ENCODE measurements around the gene ZNF652.
"Not testable (repeated sequence)": the region's sequence is repeated elsewhere in the genome, so short reads cannot be mapped to it uniquely, and the experiment has no call there.

Gene ZNF652

GRCh38 chr17:49386373-49386772, 24.3 kb upstream of the ZNF652 start:
- DNase-seq (ENCODE audit: low read depth) = no peak

GRCh38 chr17:49384951-49385350, 22.9 kb upstream of the ZNF652 start:
- DNase-seq (ENCODE audit: low read depth) = no peak

GRCh38 chr17:49383060-49383459, 21.0 kb upstream of the ZNF652 start:
- DNase-seq (ENCODE audit: low read depth) = no peak

- no peak for DNase-seq (ENCODE audit: low read depth)
These were observed 20.5 kb upstream of the ZNF652 start for GRCh38 chr17:49382556-49382955.

GRCh38 chr17:49381793-49382192, 19.7 kb upstream of the ZNF652 start:
- DNase-seq (ENCODE audit: low read depth) = no peak

- DNase-seq (ENCODE audit: low read depth) = no peak
These were observed 19.0 kb upstream of the ZNF652 start for GRCh38 chr17:49381033-49381432.

GRCh38 chr17:49379926-49380325, 17.9 kb upstream of the ZNF652 start:
- no peak for DNase-seq (ENCODE audit: low read depth)

- DNase-seq (ENCODE audit: low read depth) = no peak
These were observed 16.3 kb upstream of the ZNF652 start for GRCh38 chr17:49378311-49378710.

- DNase-seq (ENCODE audit: low read depth) = no peak
These were observed 13.5 kb upstream of the ZNF652 start for GRCh38 chr17:49375544-49375943.

GRCh38 chr17:49373115-49373514, 11.1 kb upstream of the ZNF652 start:
- DNase-seq (ENCODE audit: low read depth) = no peak

GRCh38 chr17:49372425-49372824, 10.4 kb upstream of the ZNF652 start:
- DNase-seq (ENCODE audit: low read depth) = no peak

- DNase-seq (ENCODE audit: low read depth) = no peak
These were observed 9.2 kb upstream of the ZNF652 start for GRCh38 chr17:49370971-49371834.

- DNase-seq (ENCODE audit: low read depth) = no peak
These were observed 7.7 kb upstream of the ZNF652 start for GRCh38 chr17:49369760-49370159.

- no peak for DNase-seq (ENCODE audit: low read depth)
These were observed 7.0 kb upstream of the ZNF652 start for GRCh38 chr17:49369089-49369488.

GRCh38 chr17:49365667-49366066, 3.6 kb upstream of the ZNF652 start:
- DNase-seq (ENCODE audit: low read depth) = no peak

GRCh38 chr17:49365126-49365525, 3.1 kb upstream of the ZNF652 start:
- DNase-seq (ENCODE audit: low read depth) = not testable (repeated sequence)

- DNase-seq (ENCODE audit: low read depth) = no peak
These were observed 2.1 kb upstream of the ZNF652 start for GRCh38 chr17:49364119-49364518.

- DNase-seq (ENCODE audit: low read depth) = no peak
These were observed 1.2 kb upstream of the ZNF652 start for GRCh38 chr17:49363251-49363650.

- no peak for DNase-seq (ENCODE audit: low read depth)
These were observed 670 bp upstream of the ZNF652 start for GRCh38 chr17:49362723-49363117.

GRCh38 chr17:49361129-49361901, 735 bp downstream of the ZNF652 start:
- DNase-seq (ENCODE audit: low read depth) = peak; percentile 89

- no peak for DNase-seq (ENCODE audit: low read depth)
These were observed 1.3 kb downstream of the ZNF652 start for GRCh38 chr17:49360796-49361128.

- DNase-seq (ENCODE audit: low read depth) = no peak
These were observed 1.9 kb downstream of the ZNF652 start for GRCh38 chr17:49359990-49360795.

Data from T-helper 22 cell (primary cell).